CD14-positive monocyte (primary cell): Measurements from ENCODE around the gene EIF4A3. TPM values are rescaled to one million over a fixed set of nuclear protein-coding genes. Genes with fewer than 3 reads are reported as not detected.

Source experiments
- DNase-seq, 3 donors: peaks; one replicate each; pipeline ENCODE4 v3.0.0-alpha.2; 2011 to 2022
- H2AFZ ChIP-seq: 2 replicates; pipeline ENCODE4 v1.6.0; 2012; ENCODE audit warnings: mild to moderate bottlenecking, low read depth, low read length, inconsistent platforms; ENCODE audit not compliant: insufficient read depth, poor library complexity, severe bottlenecking
- H3K27ac ChIP-seq, 2 donors: 1 replicate in 1 of 2; 2 replicates in 1 of 2; pipeline ENCODE4 v1.5.1; 2012 to 2013; ENCODE audit warnings: low read length in 2 of 2, control low read depth in 1 of 2, inconsistent platforms in 1 of 2, low read depth in 1 of 2, mild to moderate bottlenecking in 1 of 2
- H3K27me3 ChIP-seq, 2 donors: one replicate each; pipeline versions ENCODE4 v1.6.0 to v1.6.1; 2011 to 2013; ENCODE audit warnings: low read length in 2 of 2; ENCODE audit not compliant: control insufficient read depth in 2 of 2, insufficient read depth in 2 of 2
- H3K36me3 ChIP-seq, 2 donors: replicated peaks in 1 of 2; 1 replicate in 1 of 2; 2 replicates in 1 of 2; pipeline versions ENCODE4 v1.5.1 to v1.6.1; 2012 to 2013; ENCODE audit warnings: low read length in 2 of 2, control low read depth in 1 of 2, inconsistent platforms in 1 of 2, mild to moderate bottlenecking in 1 of 2; ENCODE audit not compliant: insufficient read depth in 2 of 2, control insufficient read depth in 1 of 2
- H3K4me1 ChIP-seq, 2 donors: 1 replicate in 1 of 2; 2 replicates in 1 of 2; pipeline versions ENCODE4 v1.5.1 to v1.6.1; 2012 to 2013; ENCODE audit warnings: low read length in 2 of 2, control low read depth in 1 of 2, inconsistent platforms in 1 of 2, mild to moderate bottlenecking in 1 of 2, moderate library complexity in 1 of 2; ENCODE audit not compliant: insufficient read depth in 2 of 2, control insufficient read depth in 1 of 2
- H3K4me2 ChIP-seq: replicated peaks from 2 replicates; pipeline ENCODE3; 2012; ENCODE audit warnings: low read length, moderate library complexity, mild to moderate bottlenecking; ENCODE audit not compliant: poor library complexity, severe bottlenecking; ENCODE audit errors: extremely low read depth
- H3K4me3 ChIP-seq, 3 experiments: fragments of 200-600 bp in 1 of 3; sonication (generic) in 1 of 3; replicated peaks in 1 of 3; 1 replicate in 2 of 3; 2 replicates in 1 of 3; pipeline ENCODE4 v1.5.1; 2011 to 2013; ENCODE audit warnings: low read length in 3 of 3, mild to moderate bottlenecking in 3 of 3, control low read depth in 2 of 3, low read depth in 2 of 3, inconsistent platforms in 1 of 3, moderate library complexity in 1 of 3
- H3K79me2 ChIP-seq: 2 replicates; pipeline ENCODE4 v1.6.0; 2012; ENCODE audit warnings: mild to moderate bottlenecking, control low read depth, inconsistent platforms, low read length, moderate library complexity; ENCODE audit not compliant: insufficient read depth
- H3K9ac ChIP-seq: 2 replicates; pipeline ENCODE4 v1.6.0; 2017; ENCODE audit warnings: low read length, mild to moderate bottlenecking; ENCODE audit not compliant: insufficient read depth, poor library complexity, severe bottlenecking
- H3K9me3 ChIP-seq, 2 donors: replicated peaks in 1 of 2; 1 replicate in 1 of 2; 2 replicates in 1 of 2; pipeline versions ENCODE4 v1.5.1 to v1.6.1; 2012 to 2013; ENCODE audit warnings: low read length in 2 of 2, control low read depth in 1 of 2; ENCODE audit not compliant: control insufficient read depth in 1 of 2, insufficient read depth in 1 of 2
- H4K20me1 ChIP-seq: 2 replicates; pipeline ENCODE4 v1.6.0; 2012; ENCODE audit warnings: mild to moderate bottlenecking, low read length, control low read depth, moderate library complexity; ENCODE audit not compliant: insufficient read depth
- H3K27ac Mint-ChIP-seq, 7 donors: one replicate each; pipeline ENCODE4 v1.8.0; 2020; ENCODE audit warnings: mild to moderate bottlenecking in 7 of 7, mixed read lengths in 7 of 7, moderate library complexity in 6 of 7, inconsistent platforms in 2 of 7
- H3K27me3 Mint-ChIP-seq, 3 donors: one replicate each; pipeline ENCODE4 v1.8.0; 2021 to 2022; ENCODE audit warnings: low read depth in 3 of 3, mild to moderate bottlenecking in 3 of 3, mixed read lengths in 3 of 3, moderate library complexity in 3 of 3, inconsistent platforms in 1 of 3
- H3K36me3 Mint-ChIP-seq, 2 donors: one replicate each; pipeline ENCODE4 v1.8.0; 2020; ENCODE audit warnings: mixed read lengths in 2 of 2, inconsistent platforms in 1 of 2, mild to moderate bottlenecking in 1 of 2
- H3K4me1 Mint-ChIP-seq: one replicate; pipeline ENCODE4 v1.8.0; 2020; ENCODE audit warnings: mild to moderate bottlenecking, mixed read lengths
- H3K4me3 Mint-ChIP-seq, 2 donors: one replicate each; pipeline ENCODE4 v1.8.0; 2020; ENCODE audit warnings: mild to moderate bottlenecking in 2 of 2, mixed read lengths in 2 of 2, moderate library complexity in 1 of 2
- H3K9me3 Mint-ChIP-seq, 7 donors: one replicate each; pipeline ENCODE4 v1.8.0; 2020 to 2022; ENCODE audit warnings: mixed read lengths in 7 of 7, mild to moderate bottlenecking in 6 of 7, moderate library complexity in 6 of 7, inconsistent platforms in 2 of 7
- WGBS: methylation state at CpG from one replicate; pipeline ENCODE4 v1.1.5; 2013; ENCODE audit warnings: missing lambda C conversion rate; ENCODE audit not compliant: insufficient coverage; 5-methylcytosine and 5-hydroxymethylcytosine counted together
- intact Hi-C, 2 donors: fragments of 100-400 bp; cut with micrococcal nuclease; formaldehyde crosslinking; loops; one replicate each; pipeline versions ENCODE4 v1.15.0 to v1.15.1; 2023
- polyA plus RNA-seq, 3 donors: library from polyadenylated mRNA; depleted of rRNA in 1 of 3; unstranded in 2 of 3; stranded (reverse) in 1 of 3; fragments of 300-500 nt in 2 of 3; fragments of >200 nt in 1 of 3; fragmentation: Illumina TruSeq in 2 of 3; gene quantifications; 1 replicate in 2 of 3; 2 replicates in 1 of 3; pipeline ENCODE4 v1.2.3, GENCODE V29; 2012 to 2021
- TF ChIP-seq, protein P1 (sequence below): fragments of 200-600 bp; IDR thresholded peaks from one replicate; pipeline ENCODE4 v1.8.0; 2022; ENCODE audit warnings: antibody characterized with exemption, mild to moderate bottlenecking

Gene EIF4A3
- polyA plus RNA-seq, 3 donors = 101 to 180 (median 106) TPM

- TF ChIP-seq, protein P1, sequence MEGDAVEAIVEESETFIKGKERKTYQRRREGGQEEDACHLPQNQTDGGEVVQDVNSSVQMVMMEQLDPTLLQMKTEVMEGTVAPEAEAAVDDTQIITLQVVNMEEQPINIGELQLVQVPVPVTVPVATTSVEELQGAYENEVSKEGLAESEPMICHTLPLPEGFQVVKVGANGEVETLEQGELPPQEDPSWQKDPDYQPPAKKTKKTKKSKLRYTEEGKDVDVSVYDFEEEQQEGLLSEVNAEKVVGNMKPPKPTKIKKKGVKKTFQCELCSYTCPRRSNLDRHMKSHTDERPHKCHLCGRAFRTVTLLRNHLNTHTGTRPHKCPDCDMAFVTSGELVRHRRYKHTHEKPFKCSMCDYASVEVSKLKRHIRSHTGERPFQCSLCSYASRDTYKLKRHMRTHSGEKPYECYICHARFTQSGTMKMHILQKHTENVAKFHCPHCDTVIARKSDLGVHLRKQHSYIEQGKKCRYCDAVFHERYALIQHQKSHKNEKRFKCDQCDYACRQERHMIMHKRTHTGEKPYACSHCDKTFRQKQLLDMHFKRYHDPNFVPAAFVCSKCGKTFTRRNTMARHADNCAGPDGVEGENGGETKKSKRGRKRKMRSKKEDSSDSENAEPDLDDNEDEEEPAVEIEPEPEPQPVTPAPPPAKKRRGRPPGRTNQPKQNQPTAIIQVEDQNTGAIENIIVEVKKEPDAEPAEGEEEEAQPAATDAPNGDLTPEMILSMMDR = no peak
- no peak for DNase-seq
- no peaks in the 10 kb centered on the region for H3K79me2 ChIP-seq
- H3K9ac ChIP-seq = no peak overlapping the region
- Mint-ChIP-seq H3K9me3 (peaks cover 0 to 2% (median 0%) of the 10 kb centered on the region in 7 donors), H3K27me3 (peaks cover 0 to 2% (median 0%) of the 10 kb centered on the region in 3 donors), H3K4me1 (no peaks in the 10 kb centered on the region), H3K27ac (no peak overlapping the region), H3K36me3 (peaks cover 59 to 94% of the 10 kb centered on the region in 2 donors), H3K4me3 (no peak overlapping the region)
- H3K9me3 ChIP-seq = no peaks in the 10 kb centered on the region
- 98% methylated on average over 22 of the region's 24 CpGs for WGBS
- H2AFZ ChIP-seq = no peak overlapping the region
- no peak overlapping the region for H3K27ac ChIP-seq
- H3K4me1 ChIP-seq = no peaks in the 10 kb centered on the region
- H3K4me3 ChIP-seq = no peak overlapping the region
- no peaks in the 10 kb centered on the region for H4K20me1 ChIP-seq
- peaks cover 49 to 65% of the 10 kb centered on the region in 2 donors for H3K36me3 ChIP-seq
- H3K27me3 ChIP-seq = no peaks in the 10 kb centered on the region
- no peak overlapping the region for H3K4me2 ChIP-seq
- intact Hi-C loops = no loop called here
These were observed 34.4 kb downstream of the EIF4A3 start for GRCh38 chr17:80112471-80113032.

GRCh38 chr17:80111702-80112470 lies 35.0 kb downstream of the EIF4A3 start:
- TF ChIP-seq, protein P1 = no peak
- H3K9ac ChIP-seq = no peak overlapping the region
- intact Hi-C loops = no loop called here
- H3K36me3 Mint-ChIP-seq = peaks cover 55 to 90% of the 10 kb centered on the region in 2 donors
- H3K4me3 ChIP-seq = no peak overlapping the region
- no peaks in the 10 kb centered on the region for H3K79me2 ChIP-seq
- peaks cover 0 to 2% (median 0%) of the 10 kb centered on the region in 7 donors for H3K9me3 Mint-ChIP-seq
- no peaks in the 10 kb centered on the region for H3K4me1 Mint-ChIP-seq
- no peak overlapping the region for H3K4me2 ChIP-seq
- H3K9me3 ChIP-seq = no peaks in the 10 kb centered on the region
- no peak for DNase-seq
- H4K20me1 ChIP-seq = no peaks in the 10 kb centered on the region
- 94% methylated on average over 13 of the region's 26 CpGs for WGBS
- no peak overlapping the region for H3K27ac ChIP-seq
- no peak overlapping the region for H2AFZ ChIP-seq
- H3K27ac Mint-ChIP-seq = no peak overlapping the region
- H3K27me3 ChIP-seq = no peaks in the 10 kb centered on the region
- H3K27me3 Mint-ChIP-seq = no peaks in the 10 kb centered on the region
- H3K4me1 ChIP-seq = no peaks in the 10 kb centered on the region
- no peak overlapping the region for H3K4me3 Mint-ChIP-seq
- peaks cover 44 to 68% of the 10 kb centered on the region in 2 donors for H3K36me3 ChIP-seq
